DOHH2 (cell line): ENCODE results near the gene ACTR1A.
A peak's percentile ranks its signal among the peaks of the same experiment; 100 is the strongest.

Source experiments
- H3F3A ChIP-seq: fragments of 200-600 bp; sonication (generic), shearing (Covaris generic); 2 replicates; pipeline ENCODE4 v1.6.0; 2016; ENCODE audit warnings: antibody characterized with exemption, mild to moderate bottlenecking; ENCODE audit not compliant: control insufficient read depth, insufficient read depth
- H3K27ac ChIP-seq: fragments of 200-600 bp; sonication (generic); 2 replicates; pipeline ENCODE4 v1.5.1; 2014; ENCODE audit warnings: low read depth, mild to moderate bottlenecking, low read length, moderate library complexity
- H3K27me3 ChIP-seq: fragments of 200-600 bp; sonication (generic); 2 replicates; pipeline ENCODE4 v1.6.1; 2014; ENCODE audit warnings: mild to moderate bottlenecking, low read length, mixed read lengths; ENCODE audit not compliant: control insufficient read depth
- H3K36me3 ChIP-seq: fragments of 200-600 bp; sonication (generic); 2 replicates; pipeline ENCODE4 v1.6.1; 2014; ENCODE audit warnings: mild to moderate bottlenecking, low read length, moderate library complexity, mixed read lengths; ENCODE audit not compliant: control insufficient read depth
- H3K4me1 ChIP-seq: fragments of 200-600 bp; sonication (generic); 2 replicates; pipeline ENCODE4 v1.6.1; 2014; ENCODE audit warnings: mild to moderate bottlenecking, low read length, mixed read lengths; ENCODE audit not compliant: control insufficient read depth
- H3K4me2 ChIP-seq: fragments of 200-600 bp; sonication (generic); 2 replicates; pipeline ENCODE4 v1.6.0; 2014; ENCODE audit warnings: mild to moderate bottlenecking, low read length, moderate library complexity
- H3K4me3 ChIP-seq: fragments of 200-600 bp; sonication (generic); 2 replicates; pipeline ENCODE4 v1.5.1; 2014; ENCODE audit warnings: mild to moderate bottlenecking, low read length, mixed read lengths
- H3K79me2 ChIP-seq: fragments of 200-600 bp; sonication (generic); 2 replicates; pipeline ENCODE4 v1.6.1; 2014; ENCODE audit warnings: mild to moderate bottlenecking, low read length, mixed read lengths; ENCODE audit not compliant: control insufficient read depth
- H3K9me2 ChIP-seq: fragments of 200-600 bp; sonication (generic); replicated peaks from 2 replicates; pipeline ENCODE4 v1.6.1; 2014; ENCODE audit warnings: mild to moderate bottlenecking, low read length, mixed read lengths; ENCODE audit not compliant: control insufficient read depth
- H3K9me3 ChIP-seq: fragments of 200-600 bp; sonication (generic); 2 replicates; pipeline ENCODE4 v1.6.1; 2014; ENCODE audit warnings: antibody characterized with exemption, low read length, mixed read lengths; ENCODE audit not compliant: control insufficient read depth, insufficient read depth
- H4K20me1 ChIP-seq: fragments of 200-600 bp; sonication (generic); 2 replicates; pipeline ENCODE4 v1.6.0; 2014; ENCODE audit warnings: low read depth, mild to moderate bottlenecking, antibody characterized with exemption, low read length, moderate library complexity; ENCODE audit not compliant: control insufficient read depth, insufficient read depth
- CTCF ChIP-seq: fragments of 200-600 bp; sonication (generic); IDR thresholded peaks from one replicate; pipeline ENCODE4 v1.5.1; 2014; ENCODE audit warnings: antibody characterized with exemption, mild to moderate bottlenecking, low read depth, low read length; ENCODE audit not compliant: poor library complexity, severe bottlenecking
- EZH2phosphoT487 ChIP-seq: fragments of 200-600 bp; sonication (generic); IDR thresholded peaks from 2 replicates; pipeline ENCODE4 v1.6.1; 2017; ENCODE audit warnings: borderline replicate concordance, mild to moderate bottlenecking, antibody characterized with exemption, low read length, moderate library complexity, mixed read lengths

The ACTR1A gene

GRCh38 chr10:102433619-102434046, 68.9 kb downstream of the ACTR1A start:
- H3K79me2 ChIP-seq = peaks cover 16% of the 10 kb centered on the region
- H3K4me2 ChIP-seq = 0 out of 2 replicates have a peak overlapping the region, but pooled peaks have one; percentile 80
- no peak overlapping the region for H3K4me3 ChIP-seq
- TF ChIP-seq CTCF = no peak
- no peak for TF ChIP-seq EZH2phosphoT487
- H3K9me2 ChIP-seq = no peaks in the 10 kb centered on the region
- H3K9me3 ChIP-seq = no peaks in the 10 kb centered on the region
- no peaks in the 10 kb centered on the region for H4K20me1 ChIP-seq
- H3K27ac ChIP-seq = no peak overlapping the region
- H3K36me3 ChIP-seq = peaks cover 8% of the 10 kb centered on the region
- H3K27me3 ChIP-seq = peaks cover 15% of the 10 kb centered on the region
- no peaks in the 10 kb centered on the region for H3F3A ChIP-seq
- peaks cover 16% of the 10 kb centered on the region for H3K4me1 ChIP-seq

- Histone ChIP-seq H3F3A (no peaks in the 10 kb centered on the region), H3K27ac (peak within 1 kb of the TSS; percentile 52), H3K27me3 (peaks cover 15% of the 10 kb centered on the region), H4K20me1 (no peaks in the 10 kb centered on the region), H3K79me2 (peaks cover 16% of the 10 kb centered on the region), H3K4me1 (peaks cover 16% of the 10 kb centered on the region), H3K4me3 (peak within 1 kb of the TSS; percentile 90), H3K9me3 (no peaks in the 10 kb centered on the region), H3K36me3 (peaks cover 8% of the 10 kb centered on the region), H3K4me2 (peak within 1 kb of the TSS; percentile 80), H3K9me2 (no peaks in the 10 kb centered on the region)
- TF ChIP-seq CTCF (peak; percentile 35), EZH2phosphoT487 (no peak)
Observed at GRCh38 chr10:102432162-102432950, 70.2 kb downstream of the ACTR1A start, which contains the start of gene CUEDC2. Gene CUEDC2 (minus strand): TSS chr10:102432574. CDS start chr10:102425188, 7,386 bp downstream.

- Histone ChIP-seq H3K27ac (peak overlapping the region; percentile 52), H3K4me1 (peaks cover 16% of the 10 kb centered on the region), H3K9me3 (no peaks in the 10 kb centered on the region)
Observed at GRCh38 chr10:102431452-102432124, 70.9 kb downstream of the ACTR1A start.

More at GRCh38 chr10:102431452-102432124, 70.9 kb downstream of the ACTR1A start:
- H3F3A ChIP-seq = no peaks in the 10 kb centered on the region
- H3K4me3 ChIP-seq = peak overlapping the region; percentile 90
- H3K27me3 ChIP-seq = peaks cover 15% of the 10 kb centered on the region
- H3K79me2 ChIP-seq = peaks cover 16% of the 10 kb centered on the region
- H3K4me2 ChIP-seq = peak overlapping the region; percentile 80
- H4K20me1 ChIP-seq = no peaks in the 10 kb centered on the region
- H3K9me2 ChIP-seq = no peaks in the 10 kb centered on the region
- peaks cover 8% of the 10 kb centered on the region for H3K36me3 ChIP-seq
- TF ChIP-seq EZH2phosphoT487 = no peak
